ENCODE results near the gene MYH15.

DNA sequence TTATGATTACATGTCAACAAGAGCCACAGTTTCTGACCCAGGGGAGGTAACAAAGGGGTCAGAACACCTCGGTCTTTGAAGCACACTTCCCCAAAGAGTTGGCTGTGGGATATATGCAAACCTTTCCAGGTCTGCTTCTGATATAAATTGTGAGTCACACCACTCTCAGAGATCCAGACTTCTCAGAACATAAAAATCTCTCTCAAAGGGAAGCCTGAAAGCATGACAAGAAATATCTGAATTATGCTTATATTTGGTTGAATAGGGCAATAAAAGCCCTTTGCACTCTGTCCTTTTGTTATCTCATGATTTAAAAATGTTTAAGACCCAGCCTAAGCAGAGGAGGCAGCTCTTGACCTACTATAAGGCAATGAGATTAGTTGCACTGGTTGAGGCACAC is 56.8 kb downstream of the MYH15 start:
- TF ChIP-seq, protein P1, sequence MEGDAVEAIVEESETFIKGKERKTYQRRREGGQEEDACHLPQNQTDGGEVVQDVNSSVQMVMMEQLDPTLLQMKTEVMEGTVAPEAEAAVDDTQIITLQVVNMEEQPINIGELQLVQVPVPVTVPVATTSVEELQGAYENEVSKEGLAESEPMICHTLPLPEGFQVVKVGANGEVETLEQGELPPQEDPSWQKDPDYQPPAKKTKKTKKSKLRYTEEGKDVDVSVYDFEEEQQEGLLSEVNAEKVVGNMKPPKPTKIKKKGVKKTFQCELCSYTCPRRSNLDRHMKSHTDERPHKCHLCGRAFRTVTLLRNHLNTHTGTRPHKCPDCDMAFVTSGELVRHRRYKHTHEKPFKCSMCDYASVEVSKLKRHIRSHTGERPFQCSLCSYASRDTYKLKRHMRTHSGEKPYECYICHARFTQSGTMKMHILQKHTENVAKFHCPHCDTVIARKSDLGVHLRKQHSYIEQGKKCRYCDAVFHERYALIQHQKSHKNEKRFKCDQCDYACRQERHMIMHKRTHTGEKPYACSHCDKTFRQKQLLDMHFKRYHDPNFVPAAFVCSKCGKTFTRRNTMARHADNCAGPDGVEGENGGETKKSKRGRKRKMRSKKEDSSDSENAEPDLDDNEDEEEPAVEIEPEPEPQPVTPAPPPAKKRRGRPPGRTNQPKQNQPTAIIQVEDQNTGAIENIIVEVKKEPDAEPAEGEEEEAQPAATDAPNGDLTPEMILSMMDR (conservative IDR thresholded peaks at IDR 0.05 in 1 of 2, IDR thresholded peaks at IDR 0.05 in 1 of 2; ENCODE audit: extremely low read depth in 1 of 2, insufficient read depth in 1 of 2, low read depth in 1 of 2, low read length in 2 of 2) = no peak
- TF ChIP-seq EZH2 (IDR thresholded peaks at IDR 0.05; ENCODE audit: borderline replicate concordance, low read length) = no peak

Data from mammary epithelial cell (primary cell).